A673 (cell line): ENCODE data around the gene ACY1. TPM values are rescaled to one million over a fixed set of nuclear protein-coding genes. Genes with fewer than 3 reads are reported as not detected.

Source experiments
- BruUV-seq: library from RNA; stranded (reverse); fragments of 400-500 nt; replicated peaks from 2 replicates; lab custom pipeline; 2021; lab: Mats Ljungman, UMichigan
- CTCF ChIA-PET: fragments of 300-600 bp; sonication (Branson Sonifier 250); formaldehyde crosslinking; loops from one replicate; lab custom pipeline; 2022; ENCODE audit warnings: antibody characterized with exemption; lab: Charles Lee
- POLR2A ChIA-PET: fragments of 300-600 bp; sonication (Branson Sonifier 250); formaldehyde crosslinking; loops from one replicate; lab custom pipeline; 2022; ENCODE audit warnings: antibody characterized with exemption; ENCODE audit not compliant: low non-redundant PET; lab: Charles Lee
- DNase-seq: peaks from one replicate; pipeline ENCODE4 v3.0.0-alpha.2; 2015; ENCODE audit warnings: low spot score
- H3K27ac ChIP-seq: fragments of 200-600 bp; sonication (generic); 2 replicates; pipeline ENCODE4 v1.5.1; 2016; ENCODE audit warnings: mixed run types, low read depth, mild to moderate bottlenecking, mixed read lengths, antibody characterized with exemption, low read length; ENCODE audit not compliant: poor library complexity, severe bottlenecking
- H3K27me3 ChIP-seq: fragments of 200-600 bp; sonication (generic); replicated peaks from 2 replicates; pipeline ENCODE4 v1.6.1; 2017; ENCODE audit warnings: mixed run types, low read depth, mild to moderate bottlenecking, mixed read lengths, antibody characterized with exemption, low read length; ENCODE audit not compliant: insufficient read depth, poor library complexity
- H3K36me3 ChIP-seq: fragments of 200-600 bp; sonication (generic); 2 replicates; pipeline ENCODE4 v1.6.1; 2016; ENCODE audit warnings: mixed run types, mild to moderate bottlenecking, mixed read lengths, antibody characterized with exemption, low read length; ENCODE audit not compliant: insufficient read depth, poor library complexity, severe bottlenecking
- H3K4me1 ChIP-seq: fragments of 200-600 bp; sonication (generic); 2 replicates; pipeline ENCODE4 v1.6.1; 2017; ENCODE audit warnings: mixed run types, mild to moderate bottlenecking, mixed read lengths, antibody characterized with exemption, low read length; ENCODE audit not compliant: insufficient read depth, poor library complexity, severe bottlenecking
- H3K4me3 ChIP-seq: fragments of 200-600 bp; sonication (generic); 2 replicates; pipeline ENCODE4 v1.5.1; 2016; ENCODE audit warnings: low read depth, mixed run types, mild to moderate bottlenecking, mixed read lengths, low read length; ENCODE audit not compliant: poor library complexity, severe bottlenecking
- H3K9me3 ChIP-seq: fragments of 200-600 bp; sonication (generic); 2 replicates; pipeline ENCODE4 v1.6.1; 2016; ENCODE audit warnings: mixed run types, low read depth, mild to moderate bottlenecking, mixed read lengths, antibody characterized with exemption, low read length; ENCODE audit not compliant: poor library complexity, severe bottlenecking
- CTCF ChIP-seq: fragments of 300-800, 200-600 bp; sonication (generic); conservative IDR thresholded peaks from 2 replicates; pipeline ENCODE4 v1.5.1; 2017; ENCODE audit warnings: low read depth, mild to moderate bottlenecking, antibody characterized with exemption, low read length, moderate library complexity, mixed read lengths
- EZH2 ChIP-seq: fragments of 200-600 bp; sonication (generic); IDR thresholded peaks from 2 replicates; pipeline ENCODE4 v1.6.1; 2017; ENCODE audit warnings: borderline replicate concordance, low read depth, mild to moderate bottlenecking, mixed read lengths, antibody characterized with exemption, low read length; ENCODE audit not compliant: poor library complexity, severe bottlenecking
- intact Hi-C: fragments of 100-400 bp; cut with micrococcal nuclease; formaldehyde crosslinking; loops from one replicate; pipeline ENCODE4 v1.10.0; 2022; ENCODE audit not compliant: unreplicated experiment
- total RNA-seq: library from RNA; stranded (reverse); gene quantifications from 2 replicates; pipeline ENCODE4 v1.2.3, GENCODE V29; 2021

The ACY1 gene
- total RNA-seq, 1 experiment from 2014 or later = 6.4 TPM

GRCh38 chr3:51947215-51947900 is 36.0 kb upstream of the ACY1 start:
- intact Hi-C loops = no loop called here
- H3K4me3 ChIP-seq = no peak overlapping the region
- H3K27me3 ChIP-seq = no peaks in the 10 kb centered on the region
- H3K9me3 ChIP-seq = no peaks in the 10 kb centered on the region
- CTCF ChIA-PET = no interaction called here
- H3K36me3 ChIP-seq = no peaks in the 10 kb centered on the region
- DNase-seq = no peak
- H3K27ac ChIP-seq = no peak overlapping the region
- TF ChIP-seq CTCF (no peak), EZH2 (no peak)
- H3K4me1 ChIP-seq = peaks cover 5% of the 10 kb centered on the region
- POLR2A ChIA-PET = no interaction called here
- BruUV-seq = no TSS peak

GRCh38 chr3:51948016-51948580 is 35.2 kb upstream of the ACY1 start:
- no TSS peak for BruUV-seq
- CTCF ChIA-PET = no interaction called here

GRCh38 chr3:51949121-51949520 is 34.2 kb upstream of the ACY1 start:
- ChIA-PET POLR2A (no interaction called here), CTCF (no interaction called here)
- TF ChIP-seq CTCF = no peak
- Histone ChIP-seq H3K27ac (no peak overlapping the region), H3K27me3 (no peaks in the 10 kb centered on the region), H3K4me1 (no peaks in the 10 kb centered on the region), H3K36me3 (no peaks in the 10 kb centered on the region), H3K4me3 (no peak overlapping the region), H3K9me3 (no peaks in the 10 kb centered on the region)
- no peak for DNase-seq
- no TSS peak for BruUV-seq
- intact Hi-C loops = no loop called here

More at GRCh38 chr3:51948016-51948580, 35.2 kb upstream of the ACY1 start:
- Histone ChIP-seq H3K27ac (no peak overlapping the region), H3K9me3 (no peaks in the 10 kb centered on the region), H3K27me3 (no peaks in the 10 kb centered on the region), H3K36me3 (no peaks in the 10 kb centered on the region), H3K4me3 (no peak overlapping the region), H3K4me1 (no peaks in the 10 kb centered on the region)
- no peak for DNase-seq
- no peak for TF ChIP-seq EZH2
- POLR2A ChIA-PET = no interaction called here
- intact Hi-C loops = no loop called here
